ES-I3 (cell line): ENCODE measurements around the gene FAM3A.
A peak's percentile ranks its signal among the peaks of the same experiment; 100 is the strongest.

Experiments used
- H3K36me3 ChIP-seq: 2 replicates; pipeline ENCODE4 v1.6.1; 2013; ENCODE audit warnings: mild to moderate bottlenecking, low read length, control low read depth, moderate library complexity; ENCODE audit not compliant: insufficient read depth
- H3K4me1 ChIP-seq: 2 replicates; pipeline ENCODE4 v1.6.1; 2013; ENCODE audit warnings: mild to moderate bottlenecking, control low read depth, low read length; ENCODE audit not compliant: insufficient read depth
- H3K9ac ChIP-seq: 2 replicates; pipeline ENCODE4 v1.6.1; 2013; ENCODE audit warnings: low read depth, mild to moderate bottlenecking, low read length, moderate library complexity
- H3K9me3 ChIP-seq: 2 replicates; pipeline ENCODE4 v1.6.1; 2013; ENCODE audit warnings: mild to moderate bottlenecking, low read length, moderate library complexity; ENCODE audit not compliant: control insufficient read depth, insufficient read depth

FAM3A gene

DNA sequence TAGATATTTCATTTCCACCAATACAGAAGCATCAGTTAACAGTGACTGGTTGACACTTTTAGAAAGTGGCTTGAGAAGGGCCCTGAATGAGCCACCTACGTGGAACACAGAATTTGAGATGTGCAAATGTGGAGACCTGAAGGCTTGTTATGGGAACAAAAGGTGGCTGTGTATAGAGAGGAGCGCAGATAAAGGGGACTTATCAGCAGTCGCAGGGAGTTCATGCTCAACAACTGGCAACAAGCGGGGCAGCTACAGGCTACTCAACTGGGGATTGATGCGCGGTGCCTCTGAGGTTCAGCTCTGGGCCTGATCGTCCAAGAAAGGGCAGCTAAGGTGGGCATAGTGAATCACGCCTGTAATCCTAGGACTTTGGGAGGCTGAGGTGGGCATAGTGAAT is 3.4 kb upstream of the FAM3A start:
- H3K36me3 ChIP-seq = no peaks in the 10 kb centered on the region
- peaks cover 5% of the 10 kb centered on the region; the same call in 1 of the 2 replicates for H3K4me1 ChIP-seq
- no peak overlapping the region for H3K9ac ChIP-seq
- no peaks in the 10 kb centered on the region for H3K9me3 ChIP-seq

DNA sequence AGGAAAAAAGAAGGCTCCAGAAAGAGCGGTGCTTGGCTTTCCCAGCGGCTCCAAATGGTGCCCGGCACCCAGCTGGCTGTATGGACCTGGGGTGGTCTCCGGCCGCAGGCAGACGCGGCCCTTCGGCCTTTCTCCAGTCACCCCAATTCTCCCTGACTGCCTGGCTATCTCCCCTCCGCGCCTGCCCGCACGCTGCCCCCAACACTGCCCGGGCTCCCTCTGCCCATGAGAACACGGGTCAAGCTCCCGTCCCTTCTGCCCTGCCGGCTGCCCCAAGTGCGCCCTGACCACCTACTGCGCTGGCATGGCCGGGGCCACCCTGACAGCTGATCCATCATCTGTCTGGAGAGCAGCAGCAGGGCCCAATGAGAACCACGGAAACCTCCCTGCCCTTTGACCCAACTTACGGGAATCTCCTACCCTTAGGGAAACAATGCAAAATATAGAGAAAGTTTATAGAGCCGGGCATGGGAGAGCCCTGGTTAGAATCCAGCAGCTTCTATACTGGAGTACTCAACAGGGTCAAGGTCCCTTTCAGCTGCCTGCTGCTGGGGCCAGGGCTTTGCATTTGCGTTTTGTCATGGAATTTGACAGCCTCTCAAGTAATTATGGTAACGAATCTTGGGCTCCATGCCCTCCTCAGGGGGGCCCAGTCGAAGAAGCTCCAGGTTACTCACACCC is 1.2 kb upstream of the FAM3A start:
- Histone ChIP-seq H3K4me1 (peaks cover 5% of the 10 kb centered on the region; the same call in 1 of the 2 replicates), H3K9ac (peak overlapping the region; percentile 67; the same call in 1 of the 2 replicates), H3K9me3 (no peaks in the 10 kb centered on the region), H3K36me3 (no peaks in the 10 kb centered on the region)

DNA sequence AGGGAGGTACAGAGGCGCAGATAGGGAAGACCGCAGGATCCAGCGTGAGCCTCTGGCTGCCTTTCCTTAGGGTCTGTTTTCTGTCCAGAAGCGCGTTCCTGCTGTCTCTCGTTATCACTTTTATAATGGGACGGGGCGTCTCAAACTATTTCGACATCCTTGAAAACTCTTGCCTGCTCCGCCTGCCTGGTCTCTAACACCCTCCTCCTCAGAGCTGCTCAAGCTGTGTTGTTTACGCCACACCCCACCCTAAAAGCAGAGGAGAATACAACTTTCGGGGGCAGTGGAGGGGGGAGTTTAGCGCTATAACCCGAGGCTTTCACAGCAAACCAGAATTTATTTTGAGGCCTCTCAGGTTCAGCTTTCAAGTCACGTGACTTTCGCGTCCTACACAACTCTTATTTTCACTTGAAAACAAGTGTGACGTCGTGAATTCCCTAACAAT is 646 bp upstream of the FAM3A start:
- Histone ChIP-seq H3K4me1 (peaks cover 5% of the 10 kb centered on the region; the same call in 1 of the 2 replicates), H3K9me3 (no peaks in the 10 kb centered on the region), H3K9ac (peak overlapping the region; percentile 67; the same call in 1 of the 2 replicates), H3K36me3 (no peaks in the 10 kb centered on the region)

DNA sequence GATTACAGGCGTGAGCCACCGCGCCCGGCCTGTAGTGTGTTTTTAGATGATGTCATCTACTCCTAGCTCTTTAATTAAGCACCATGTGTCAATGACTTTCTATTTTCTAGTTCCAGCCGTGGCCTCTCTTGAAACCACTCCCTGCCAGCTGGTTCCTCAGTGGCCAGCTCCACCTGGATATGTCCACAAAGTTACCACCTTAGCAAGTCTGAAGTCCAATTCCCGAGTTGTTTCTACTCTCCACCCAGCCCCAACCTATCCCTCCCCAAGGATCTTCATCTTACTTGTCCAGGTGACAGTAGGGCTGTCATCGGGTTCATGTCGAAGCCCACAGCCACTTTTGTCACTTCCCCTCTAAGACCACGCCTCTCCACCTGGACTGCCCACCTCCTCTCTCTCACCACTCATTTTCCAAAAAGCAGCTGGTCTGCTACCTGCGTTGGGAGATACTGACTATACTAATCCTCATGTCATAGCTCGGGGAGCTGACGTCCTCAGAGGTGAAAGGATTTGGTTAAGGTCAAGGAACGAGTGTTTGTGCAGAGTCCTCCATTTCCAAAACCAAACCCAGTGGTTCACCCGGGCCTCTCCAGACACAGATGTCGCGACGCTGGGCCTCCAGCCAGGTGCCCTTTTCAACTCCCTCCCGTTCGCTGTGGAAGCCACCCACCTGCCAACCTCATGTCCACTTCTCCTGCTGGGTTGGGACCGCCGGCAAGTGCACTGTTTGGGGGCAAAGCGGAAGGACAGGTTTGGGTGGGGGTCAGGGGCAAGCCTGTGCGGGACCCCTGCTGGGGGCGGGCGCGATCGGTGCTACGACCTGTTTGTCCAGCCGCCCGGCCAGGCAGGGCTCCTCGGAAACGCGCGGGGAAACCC is 704 bp downstream of the FAM3A start:
- H3K36me3 ChIP-seq = no peaks in the 10 kb centered on the region
- no peaks in the 10 kb centered on the region for H3K9me3 ChIP-seq
- H3K9ac ChIP-seq = peak overlapping the region; percentile 69
- peaks cover 5% of the 10 kb centered on the region; the same call in 1 of the 2 replicates for H3K4me1 ChIP-seq

DNA sequence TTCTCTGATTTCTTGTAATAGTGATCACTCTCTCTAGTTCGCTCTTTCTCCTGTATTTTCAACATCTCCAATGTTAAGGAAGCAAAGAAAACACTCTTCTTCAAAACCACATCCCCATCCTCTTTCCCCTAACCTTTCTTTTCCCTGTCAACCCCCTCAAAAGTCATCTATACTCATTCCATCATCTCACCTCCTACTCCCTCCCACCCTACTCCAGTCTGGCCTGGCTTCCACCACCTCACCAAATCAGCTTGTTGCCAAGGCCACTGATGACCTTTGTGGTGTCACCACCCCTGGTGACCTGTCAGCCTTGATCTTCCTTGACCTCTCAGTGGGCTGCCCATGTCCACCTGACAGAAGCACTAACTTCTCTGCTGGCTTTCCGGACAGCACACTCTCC is 2.3 kb downstream of the FAM3A start:
- Histone ChIP-seq H3K9ac (no peak overlapping the region), H3K4me1 (peaks cover 5% of the 10 kb centered on the region; the same call in 1 of the 2 replicates), H3K9me3 (peaks cover 6% of the 10 kb centered on the region), H3K36me3 (0 out of 2 replicates have a peak, but pooled peaks cover 3% of the 10 kb centered on the region)

DNA sequence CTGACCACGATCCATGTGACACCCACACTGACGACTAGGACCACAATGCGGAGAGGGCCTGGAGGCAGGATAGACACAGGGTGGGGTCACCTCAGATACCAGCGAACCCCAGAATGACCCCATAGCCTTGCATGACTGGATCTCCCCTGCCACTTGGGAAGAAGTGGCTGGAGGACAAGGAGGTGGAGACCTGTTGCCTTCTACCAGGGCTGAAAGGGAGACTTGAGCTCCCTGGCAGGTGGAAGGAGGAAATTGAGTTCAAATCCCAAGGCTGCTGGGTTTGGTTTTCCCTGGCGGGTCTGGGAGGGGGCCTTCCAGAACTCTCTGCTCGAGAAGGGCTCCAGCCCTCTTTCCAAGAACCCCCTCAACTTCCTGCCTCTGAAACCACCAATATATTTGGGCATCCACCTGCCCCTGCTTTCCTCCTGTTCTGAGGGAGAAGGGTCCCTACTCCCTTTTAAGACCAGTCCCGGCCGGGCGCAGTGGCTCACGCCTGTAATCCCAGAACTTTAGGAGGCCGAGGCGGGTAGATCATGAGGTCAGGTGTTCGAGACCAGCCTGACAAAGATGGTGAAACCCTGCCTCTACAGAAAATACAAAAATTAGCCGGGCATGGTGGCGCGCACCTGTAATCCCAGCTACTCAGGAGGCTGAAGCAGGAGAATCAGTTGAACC is 3.0 kb downstream of the FAM3A start:
- Histone ChIP-seq H3K36me3 (0 out of 2 replicates have a peak, but pooled peaks cover 3% of the 10 kb centered on the region), H3K9ac (no peak overlapping the region), H3K9me3 (peaks cover 6% of the 10 kb centered on the region), H3K4me1 (peaks cover 2% of the 10 kb centered on the region; the same call in 1 of the 2 replicates)

DNA sequence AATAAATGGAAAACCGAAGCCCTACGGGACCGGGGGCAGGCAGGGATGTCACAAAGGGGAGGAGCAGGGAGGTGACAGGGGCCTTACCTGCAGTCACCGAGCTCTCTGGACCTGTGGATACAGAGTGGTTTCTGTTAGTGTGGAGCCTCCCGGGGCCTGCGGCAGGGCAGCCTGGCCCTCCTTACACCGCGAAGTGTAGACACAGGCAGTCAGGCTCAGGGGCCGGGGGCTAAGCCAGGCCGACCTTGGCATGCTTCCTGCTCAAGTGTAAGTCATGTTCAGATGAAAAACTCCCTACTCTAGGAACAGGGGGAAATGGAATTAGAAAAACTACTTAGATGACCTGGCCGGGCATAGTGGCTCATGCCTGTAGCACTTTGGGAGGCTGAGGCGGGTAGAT is 4.3 kb downstream of the FAM3A start:
- H3K4me1 ChIP-seq = no peaks in the 10 kb centered on the region
- 0 out of 2 replicates have a peak, but pooled peaks cover 3% of the 10 kb centered on the region for H3K36me3 ChIP-seq
- no peak overlapping the region for H3K9ac ChIP-seq
- peaks cover 6% of the 10 kb centered on the region for H3K9me3 ChIP-seq

DNA sequence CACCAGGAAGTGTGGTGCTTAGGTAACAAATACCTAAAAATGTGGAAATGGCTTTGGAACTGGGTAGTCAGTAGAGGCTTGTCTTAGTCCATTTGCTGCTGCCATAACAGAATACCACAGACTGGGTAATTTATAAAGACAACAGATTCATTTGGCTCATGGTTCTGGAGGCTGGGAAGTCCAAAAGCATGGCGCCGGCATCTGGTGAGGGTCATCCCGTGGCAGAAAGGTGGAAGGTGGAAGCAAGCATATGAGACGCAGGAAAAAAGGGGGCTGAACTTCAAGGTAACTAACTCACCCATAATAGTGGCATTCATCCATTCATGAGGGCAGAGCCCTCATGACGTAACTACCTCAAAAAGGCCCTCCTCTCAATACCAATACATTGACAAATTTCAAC is 6.6 kb downstream of the FAM3A start:
- peaks cover 3% of the 10 kb centered on the region; the same call in 1 of the 2 replicates for H3K36me3 ChIP-seq
- peaks cover 6% of the 10 kb centered on the region for H3K9me3 ChIP-seq
- H3K9ac ChIP-seq = no peak overlapping the region
- H3K4me1 ChIP-seq = no peaks in the 10 kb centered on the region

DNA sequence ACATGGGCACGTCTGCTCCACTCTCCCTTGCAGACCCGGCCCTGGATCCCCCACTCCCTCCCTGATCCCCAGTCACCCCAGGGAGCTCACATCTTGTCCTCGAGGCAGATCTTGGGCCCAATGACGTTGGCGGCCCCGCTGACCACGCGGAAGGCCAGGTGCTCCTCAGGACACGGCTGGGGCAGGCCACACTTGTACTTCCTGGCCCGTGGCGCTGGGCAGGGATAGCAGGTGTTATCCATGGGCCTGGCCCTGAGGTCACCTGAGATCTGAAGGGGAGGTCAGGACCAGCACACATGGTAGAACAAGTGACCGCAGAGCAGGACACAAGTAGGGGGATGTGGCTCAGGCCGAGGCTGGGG is 7.7 kb downstream of the FAM3A start:
- no peak overlapping the region for H3K9ac ChIP-seq
- no peaks in the 10 kb centered on the region for H3K4me1 ChIP-seq
- H3K9me3 ChIP-seq = peaks cover 6% of the 10 kb centered on the region
- H3K36me3 ChIP-seq = peaks cover 3% of the 10 kb centered on the region; the same call in 1 of the 2 replicates

DNA sequence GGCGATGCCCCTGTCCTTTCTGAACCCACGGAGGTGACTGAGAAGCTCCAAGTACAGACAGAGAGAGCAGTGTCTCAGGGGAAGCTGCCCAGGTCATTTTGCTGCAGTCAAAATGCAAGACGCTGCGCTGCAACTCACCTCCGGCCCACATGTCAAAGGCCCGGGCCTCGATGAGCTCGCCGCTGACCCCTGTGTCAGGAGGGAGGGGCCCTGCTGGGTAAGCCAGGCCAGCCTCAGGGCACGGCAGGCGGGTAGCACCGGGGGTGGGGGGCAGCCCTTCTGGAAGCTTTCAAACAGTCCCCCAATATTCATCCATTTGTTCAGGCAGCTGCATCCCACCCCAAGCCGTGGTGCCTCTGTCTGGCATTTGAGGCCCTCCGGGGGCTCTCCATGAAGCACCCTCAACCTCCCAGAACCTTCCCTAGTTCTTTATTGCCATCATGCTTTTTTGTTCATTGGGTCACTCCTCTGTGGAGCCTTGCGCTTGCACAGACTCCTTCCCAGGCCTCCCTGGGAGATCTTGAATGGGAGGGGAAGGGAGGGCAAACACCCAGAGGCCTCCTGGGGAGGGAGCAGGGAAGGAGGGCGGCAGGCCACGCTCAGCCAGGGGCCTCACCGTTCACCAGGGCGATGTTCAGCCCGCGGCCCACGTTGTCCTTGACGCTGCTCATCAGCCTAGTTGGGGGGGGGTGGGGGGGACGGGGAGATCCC is 8.2 kb downstream of the FAM3A start:
- peaks cover 3% of the 10 kb centered on the region; the same call in 1 of the 2 replicates for H3K36me3 ChIP-seq
- no peaks in the 10 kb centered on the region for H3K4me1 ChIP-seq
- no peak overlapping the region for H3K9ac ChIP-seq
- peaks cover 6% of the 10 kb centered on the region for H3K9me3 ChIP-seq

DNA sequence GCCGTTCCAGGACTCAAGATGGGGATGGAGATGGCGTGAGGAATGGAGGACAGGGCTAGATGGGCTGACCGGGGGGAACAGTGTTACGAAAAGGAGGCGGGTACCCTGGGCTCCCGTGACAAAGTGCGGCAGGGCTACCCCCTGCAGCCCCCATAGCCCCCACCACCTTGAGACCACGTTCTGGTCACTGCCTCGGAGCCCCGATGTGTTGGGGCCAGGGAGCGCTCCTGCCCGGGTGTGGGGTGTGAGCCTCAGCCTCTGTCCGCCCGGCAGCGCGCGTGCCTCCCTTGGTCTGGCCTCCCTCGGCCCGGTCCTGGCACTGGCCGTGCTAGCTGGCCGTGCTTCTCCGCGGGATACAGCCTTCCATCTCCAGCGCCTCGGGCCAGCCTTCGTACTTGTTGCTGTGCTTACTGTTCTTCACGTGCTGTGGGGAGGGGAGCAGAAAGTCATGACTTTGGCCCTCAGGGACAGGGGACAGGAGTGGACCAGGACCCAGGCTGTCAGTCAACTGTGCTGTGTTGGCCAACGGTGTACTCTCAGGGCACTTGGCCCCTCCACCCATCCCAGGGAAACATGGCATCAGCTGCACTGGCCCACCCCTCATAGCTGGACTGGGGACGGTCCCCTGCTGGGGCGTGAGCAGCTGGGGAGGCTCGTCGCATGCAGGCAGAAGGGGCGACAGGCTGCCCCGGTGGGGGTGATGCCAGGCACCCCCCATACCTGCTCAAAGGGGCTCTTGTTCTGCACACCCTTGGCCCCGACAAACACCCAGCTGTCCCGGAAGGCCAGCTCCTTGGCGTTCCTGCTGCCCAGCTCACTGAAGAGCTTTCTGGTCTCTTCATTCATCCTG is 9.3 kb downstream of the FAM3A start:
- H3K36me3 ChIP-seq = peaks cover 3% of the 10 kb centered on the region; the same call in 1 of the 2 replicates
- peaks cover 6% of the 10 kb centered on the region for H3K9me3 ChIP-seq
- H3K4me1 ChIP-seq = no peaks in the 10 kb centered on the region
- no peak overlapping the region for H3K9ac ChIP-seq

DNA sequence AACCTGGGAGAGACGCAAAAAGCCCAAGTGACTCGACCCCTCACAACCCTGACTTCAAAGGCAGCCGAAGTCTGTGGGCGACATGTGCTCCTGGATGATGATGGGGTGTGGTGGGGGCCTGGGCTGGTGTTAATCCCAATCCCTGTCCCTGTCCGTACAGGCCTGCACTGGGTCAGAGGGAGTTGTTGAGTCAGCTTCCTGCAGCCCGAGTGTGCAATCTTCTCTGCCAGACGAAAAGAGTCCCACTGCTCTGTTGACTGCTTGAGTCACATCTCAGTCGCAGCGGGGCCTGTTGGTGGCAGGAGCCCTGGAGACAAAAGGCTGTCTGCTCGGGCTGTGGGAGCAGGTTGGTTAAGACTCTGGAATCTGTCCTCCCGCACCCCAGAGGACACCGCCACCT is 10.3 kb downstream of the FAM3A start:
- Histone ChIP-seq H3K9me3 (peaks cover 6% of the 10 kb centered on the region), H3K9ac (no peak overlapping the region), H3K4me1 (no peaks in the 10 kb centered on the region), H3K36me3 (peaks cover 3% of the 10 kb centered on the region; the same call in 1 of the 2 replicates)

DNA sequence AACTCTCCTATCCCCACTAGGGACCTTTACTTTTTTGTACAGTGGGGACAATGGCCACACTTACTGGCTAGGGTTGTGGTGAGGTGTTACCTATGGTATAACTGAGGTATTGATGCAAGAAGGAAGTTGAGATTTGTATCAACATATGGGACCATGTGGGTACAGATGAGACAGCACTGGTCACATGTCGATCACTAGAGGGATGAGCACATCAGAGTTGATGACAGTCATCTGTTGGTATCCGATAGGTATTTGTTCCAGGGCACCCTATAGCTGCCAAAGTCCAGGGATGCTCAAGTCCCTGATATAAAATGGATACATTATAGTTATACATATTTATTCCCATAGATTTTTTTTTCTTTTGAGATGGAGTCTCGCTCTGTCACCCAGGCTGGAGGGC is 13.0 kb downstream of the FAM3A start:
- Histone ChIP-seq H3K36me3 (no peaks in the 10 kb centered on the region; the same call in 1 of the 2 replicates), H3K9ac (no peak overlapping the region), H3K9me3 (no peaks in the 10 kb centered on the region), H3K4me1 (no peaks in the 10 kb centered on the region)
